Karpas-422 (cell line): ENCODE results near the gene HERC2. TPM values are rescaled to one million over a fixed set of nuclear protein-coding genes. Genes with fewer than 3 reads are reported as not detected.
A peak's percentile ranks its signal among the peaks of the same experiment; 100 is the strongest.
"Not testable (repeated sequence)": the region's sequence is repeated elsewhere in the genome, so short reads cannot be mapped to it uniquely, and the experiment has no call there.

Experiments used
- DNase-seq: peaks from one replicate; pipeline ENCODE4 v3.0.0-alpha.2; 2015
- H2AFZ ChIP-seq: fragments of 200-600 bp; sonication (generic); 2 replicates; pipeline ENCODE4 v1.6.1; 2014; ENCODE audit warnings: antibody characterized with exemption, low read length, mixed read lengths
- H3K27ac ChIP-seq: fragments of 200-600 bp; sonication (generic); 2 replicates; pipeline ENCODE4 v1.5.1; 2014; ENCODE audit warnings: mild to moderate bottlenecking, low read length, moderate library complexity
- H3K27me3 ChIP-seq: fragments of 200-600 bp; sonication (generic); 2 replicates; pipeline ENCODE4 v1.6.1; 2014; ENCODE audit warnings: low read length, mixed read lengths
- H3K36me3 ChIP-seq: fragments of 200-600 bp; sonication (generic); 2 replicates; pipeline ENCODE4 v1.6.1; 2014; ENCODE audit warnings: low read length, mixed read lengths; ENCODE audit not compliant: insufficient read depth
- H3K4me1 ChIP-seq: fragments of 200-600 bp; sonication (generic); 2 replicates; pipeline ENCODE4 v1.6.1; 2014; ENCODE audit warnings: mild to moderate bottlenecking, low read length, mixed read lengths
- H3K4me2 ChIP-seq: fragments of 200-600 bp; sonication (generic); 2 replicates; pipeline ENCODE4 v1.6.1; 2014; ENCODE audit warnings: low read length, low read depth, mild to moderate bottlenecking; ENCODE audit not compliant: poor library complexity, severe bottlenecking
- H3K4me3 ChIP-seq: fragments of 200-600 bp; sonication (generic); 2 replicates; pipeline ENCODE4 v1.5.1; 2014; ENCODE audit warnings: mild to moderate bottlenecking, antibody characterized with exemption, low read length, mixed read lengths
- H3K79me2 ChIP-seq: fragments of 200-600 bp; sonication (generic); 2 replicates; pipeline ENCODE4 v1.6.1; 2014; ENCODE audit warnings: mild to moderate bottlenecking, low read length, mixed read lengths
- H3K9ac ChIP-seq: fragments of 200-600 bp; sonication (generic); 2 replicates; pipeline ENCODE4 v1.6.0; 2014; ENCODE audit warnings: low read length
- H3K9me2 ChIP-seq: fragments of 200-600 bp; sonication (generic), shearing (Covaris generic); replicated peaks from 2 replicates; pipeline ENCODE4 v1.6.0; 2014; ENCODE audit warnings: mild to moderate bottlenecking, low read length, moderate library complexity; ENCODE audit not compliant: insufficient read depth
- H3K9me3 ChIP-seq: fragments of 300-700, 200-600 bp; sonication (generic); 2 replicates; pipeline ENCODE4 v1.6.1; 2014; ENCODE audit warnings: low read length, mixed read lengths
- H4K20me1 ChIP-seq: fragments of 200-600 bp; sonication (generic); 2 replicates; pipeline ENCODE4 v1.6.1; 2014; ENCODE audit warnings: mild to moderate bottlenecking, antibody characterized with exemption, low read length, low read depth; ENCODE audit not compliant: insufficient read depth
- total RNA-seq: library from RNA; depleted of rRNA; stranded (reverse); fragments of >200 nt; shearing (Covaris generic); gene quantifications from 2 replicates; pipeline ENCODE4 v1.2.3, GENCODE V29; 2014; ENCODE audit warnings: low replicate concordance

Gene HERC2
- total RNA-seq, 1 experiment from 2014 or later, result 58.7 TPM

- Histone ChIP-seq H3K4me2 (peak overlapping the region; percentile 32), H3K79me2 (peaks cover 66% of the 10 kb centered on the region), H3K4me1 (peaks cover 11% of the 10 kb centered on the region), H3K36me3 (peaks cover 31% of the 10 kb centered on the region), H3K27ac (peak overlapping the region; percentile 64)
- not testable (repeated sequence) for H3K4me3 ChIP-seq, H3K9me2 ChIP-seq, H3K27me3 ChIP-seq, H4K20me1 ChIP-seq, H3K9ac ChIP-seq, H2AFZ ChIP-seq, H3K9me3 ChIP-seq
- peak; percentile 66 for DNase-seq
Measured at GRCh38 chr15:28288830-28289693, 32.9 kb downstream of the HERC2 start.

- H4K20me1 ChIP-seq, H3K4me3 ChIP-seq, DNase-seq, H3K9me3 ChIP-seq, H3K9me2 ChIP-seq, H3K27me3 ChIP-seq, H3K9ac ChIP-seq, H3K4me2 ChIP-seq, H2AFZ ChIP-seq, H3K27ac ChIP-seq: not testable (repeated sequence)
- H3K4me1 ChIP-seq, result peaks cover 11% of the 10 kb centered on the region
- H3K36me3 ChIP-seq, result peaks cover 39% of the 10 kb centered on the region
- H3K79me2 ChIP-seq, result peaks cover 81% of the 10 kb centered on the region
Measured at GRCh38 chr15:28286659-28287058, 35.3 kb downstream of the HERC2 start.

GRCh38 chr15:28286031-28286430 lies 35.9 kb downstream of the HERC2 start:
- H3K79me2 ChIP-seq, result peaks cover 85% of the 10 kb centered on the region
- no peak for DNase-seq
- H3K9me3 ChIP-seq, result peaks cover 9% of the 10 kb centered on the region; the same call in 1 of the 2 replicates
- no peaks in the 10 kb centered on the region for H3K27me3 ChIP-seq
- peaks cover 11% of the 10 kb centered on the region for H3K4me1 ChIP-seq
- H3K27ac ChIP-seq, result no peak overlapping the region
- H3K4me2 ChIP-seq, result no peak overlapping the region
- no peaks in the 10 kb centered on the region for H3K9me2 ChIP-seq
- no peak overlapping the region for H2AFZ ChIP-seq
- no peak overlapping the region for H3K4me3 ChIP-seq
- no peak overlapping the region for H3K9ac ChIP-seq
- H3K36me3 ChIP-seq, result peaks cover 36% of the 10 kb centered on the region
- no peaks in the 10 kb centered on the region for H4K20me1 ChIP-seq

- no peaks in the 10 kb centered on the region for H3K27me3 ChIP-seq
- no peak overlapping the region for H3K4me3 ChIP-seq
- DNase-seq, result no peak
- no peaks in the 10 kb centered on the region for H3K9me2 ChIP-seq
- H3K4me2 ChIP-seq, result no peak overlapping the region
- peaks cover 20% of the 10 kb centered on the region for H3K36me3 ChIP-seq
- H3K4me1 ChIP-seq, result no peaks in the 10 kb centered on the region
- H3K9me3 ChIP-seq, result no peaks in the 10 kb centered on the region
- no peak overlapping the region for H3K9ac ChIP-seq
- H3K27ac ChIP-seq, result no peak overlapping the region
- no peaks in the 10 kb centered on the region for H4K20me1 ChIP-seq
- peaks cover 76% of the 10 kb centered on the region for H3K79me2 ChIP-seq
- no peak overlapping the region for H2AFZ ChIP-seq
Measured at GRCh38 chr15:28281876-28282275, 40.1 kb downstream of the HERC2 start.

GRCh38 chr15:28274635-28275034 lies 47.3 kb downstream of the HERC2 start:
- Histone ChIP-seq H3K4me1 (no peaks in the 10 kb centered on the region), H3K27me3 (no peaks in the 10 kb centered on the region), H3K9me3 (no peaks in the 10 kb centered on the region), H3K4me3 (no peak overlapping the region), H3K9me2 (no peaks in the 10 kb centered on the region), H4K20me1 (no peaks in the 10 kb centered on the region), H3K36me3 (no peaks in the 10 kb centered on the region; the same call in 1 of the 2 replicates), H3K27ac (no peak overlapping the region), H2AFZ (no peak overlapping the region), H3K79me2 (peaks cover 21% of the 10 kb centered on the region), H3K4me2 (no peak overlapping the region), H3K9ac (no peak overlapping the region)
- DNase-seq, result no peak

GRCh38 chr15:28273873-28274610 lies 47.9 kb downstream of the HERC2 start:
- Histone ChIP-seq H3K36me3 (no peaks in the 10 kb centered on the region; the same call in 1 of the 2 replicates), H3K79me2 (peaks cover 21% of the 10 kb centered on the region), H2AFZ (no peak overlapping the region), H3K27me3 (no peaks in the 10 kb centered on the region), H3K27ac (no peak overlapping the region), H3K9me3 (no peaks in the 10 kb centered on the region), H3K4me1 (no peaks in the 10 kb centered on the region), H3K4me2 (no peak overlapping the region), H3K9ac (no peak overlapping the region), H4K20me1 (no peaks in the 10 kb centered on the region), H3K9me2 (no peaks in the 10 kb centered on the region), H3K4me3 (no peak overlapping the region)
- no peak for DNase-seq

- Histone ChIP-seq H3K9me2 (no peaks in the 10 kb centered on the region), H3K9ac (no peak overlapping the region), H2AFZ (no peak overlapping the region), H3K36me3 (no peaks in the 10 kb centered on the region; the same call in 1 of the 2 replicates), H4K20me1 (no peaks in the 10 kb centered on the region), H3K4me3 (no peak overlapping the region), H3K79me2 (peaks cover 19% of the 10 kb centered on the region), H3K4me2 (no peak overlapping the region), H3K27ac (no peak overlapping the region), H3K4me1 (no peaks in the 10 kb centered on the region), H3K27me3 (no peaks in the 10 kb centered on the region), H3K9me3 (no peaks in the 10 kb centered on the region)
- peak; percentile 6 for DNase-seq
Measured at GRCh38 chr15:28273468-28273867, 48.5 kb downstream of the HERC2 start.

GRCh38 chr15:28272587-28272986 lies 49.4 kb downstream of the HERC2 start:
- H4K20me1 ChIP-seq, result no peaks in the 10 kb centered on the region
- H3K9ac ChIP-seq, result no peak overlapping the region
- DNase-seq, result peak; percentile 23
- no peak overlapping the region for H3K27ac ChIP-seq
- H3K36me3 ChIP-seq, result peaks cover 3% of the 10 kb centered on the region
- no peaks in the 10 kb centered on the region for H3K9me3 ChIP-seq
- no peaks in the 10 kb centered on the region for H3K4me1 ChIP-seq
- H3K4me3 ChIP-seq, result no peak overlapping the region
- no peaks in the 10 kb centered on the region for H3K27me3 ChIP-seq
- no peak overlapping the region for H3K4me2 ChIP-seq
- H2AFZ ChIP-seq, result no peak overlapping the region
- no peaks in the 10 kb centered on the region for H3K9me2 ChIP-seq
- peaks cover 17% of the 10 kb centered on the region for H3K79me2 ChIP-seq
